HepG2 (cell line): Measurements from ENCODE around the gene EGFL8. TPM values are rescaled to one million over a fixed set of nuclear protein-coding genes. Genes with fewer than 3 reads are reported as not detected.

Source experiments
- ETV6 ChIP-seq: sonication (generic); formaldehyde crosslinking; conservative IDR thresholded peaks from 2 replicates; pipeline ENCODE4 v1.4.0; 2020; ENCODE audit warnings: missing genetic modification reagents
- EZH2 ChIP-seq: conservative IDR thresholded peaks from 2 replicates; pipeline ENCODE4 v1.6.1; 2012; ENCODE audit warnings: mild to moderate bottlenecking, low read depth, low read length, moderate library complexity
- HNF4G ChIP-seq, 2 experiments: sonication (generic) in 1 of 2; formaldehyde crosslinking in 1 of 2; IDR thresholded peaks; 2 replicates each; pipeline versions ENCODE4 v1.4.0 to v1.6.1; 2011 to 2020; ENCODE audit warnings: borderline replicate concordance in 2 of 2, low read depth in 2 of 2, mild to moderate bottlenecking in 2 of 2, low read length in 1 of 2, missing genetic modification reagents in 1 of 2, moderate library complexity in 1 of 2
- HOXA9 ChIP-seq: sonication (generic); formaldehyde crosslinking; IDR thresholded peaks from 2 replicates; pipeline ENCODE4 v1.8.1; 2022; ENCODE audit warnings: missing genetic modification reagents, mild to moderate bottlenecking, moderate library complexity, borderline replicate concordance
- KDM1A ChIP-seq: IDR thresholded peaks from 2 replicates; pipeline ENCODE4 v1.6.1; 2016; ENCODE audit warnings: missing compliant biosample characterization
- KDM4B ChIP-seq: sonication (generic); formaldehyde crosslinking; IDR thresholded peaks from 2 replicates; pipeline ENCODE4 v1.4.0; 2020; ENCODE audit warnings: missing genetic modification reagents
- NFYB ChIP-seq: sonication (generic); formaldehyde crosslinking; IDR thresholded peaks from 2 replicates; pipeline ENCODE4 v1.4.0; 2020; ENCODE audit warnings: missing genetic modification reagents
- PAWR ChIP-seq: sonication (generic); formaldehyde crosslinking; IDR thresholded peaks from 2 replicates; pipeline ENCODE4 v1.4.0; 2020; ENCODE audit warnings: missing genetic modification reagents, mild to moderate bottlenecking, borderline replicate concordance
- SMARCC2 ChIP-seq: fragments of 450-650 bp; IDR thresholded peaks from 2 replicates; pipeline ENCODE4 v1.6.1; 2017; ENCODE audit warnings: antibody characterized with exemption, mild to moderate bottlenecking
- SNAPC2 ChIP-seq: sonication (generic); formaldehyde crosslinking; IDR thresholded peaks from 2 replicates; pipeline ENCODE4 v1.8.1; 2022; ENCODE audit warnings: mild to moderate bottlenecking, missing genetic modification reagents
- SNRNP70 ChIP-seq: fragments of 200-400 bp; formaldehyde crosslinking; IDR thresholded peaks from 2 replicates; pipeline ENCODE4 v1.6.1; 2017; ENCODE audit warnings: mild to moderate bottlenecking, low read depth, low read length, moderate library complexity
- THYN1 ChIP-seq: sonication (generic); formaldehyde crosslinking; IDR thresholded peaks from 2 replicates; pipeline ENCODE4 v1.8.1; 2023; ENCODE audit warnings: low read depth, mild to moderate bottlenecking, moderate library complexity, missing genetic modification reagents, borderline replicate concordance
- YEATS4 ChIP-seq: sonication (generic); formaldehyde crosslinking; IDR thresholded peaks from 2 replicates; pipeline ENCODE4 v1.4.0; 2020; ENCODE audit warnings: missing genetic modification reagents, borderline replicate concordance
- ZNF18 ChIP-seq: sonication (generic); formaldehyde crosslinking; IDR thresholded peaks from 2 replicates; pipeline ENCODE4 v1.8.0; 2022; ENCODE audit warnings: mild to moderate bottlenecking, missing genetic modification reagents; ENCODE audit not compliant: insufficient replicate concordance
- ZNF24 ChIP-seq: fragments of 450-650 bp; IDR thresholded peaks from 2 replicates; pipeline ENCODE4 v1.6.1; 2017; ENCODE audit warnings: antibody characterized with exemption, mild to moderate bottlenecking
- ZNF431 ChIP-seq: sonication (generic); formaldehyde crosslinking; IDR thresholded peaks from 2 replicates; pipeline ENCODE4 v1.9.0; 2022; ENCODE audit warnings: missing genetic modification reagents, low read depth, mild to moderate bottlenecking, borderline replicate concordance
- ZNF547 ChIP-seq: sonication (generic); formaldehyde crosslinking; IDR thresholded peaks from 2 replicates; pipeline ENCODE4 v1.5.1; 2020; ENCODE audit warnings: mild to moderate bottlenecking, missing genetic modification reagents
- ZNF644 ChIP-seq: IDR thresholded peaks from 2 replicates; pipeline ENCODE4 v1.6.1; 2016; ENCODE audit warnings: low read depth
- ZNF704 ChIP-seq: sonication (generic); formaldehyde crosslinking; IDR thresholded peaks from 2 replicates; pipeline ENCODE4 v1.8.1; 2023; ENCODE audit warnings: mild to moderate bottlenecking, inconsistent platforms, moderate library complexity, missing genetic modification reagents, borderline replicate concordance
- ZZZ3 ChIP-seq: sonication (generic); formaldehyde crosslinking; IDR thresholded peaks from 2 replicates; pipeline ENCODE4 v1.4.0; 2020; ENCODE audit warnings: missing genetic modification reagents, mild to moderate bottlenecking, borderline replicate concordance
- polyA plus RNA-seq, 8 experiments: library from polyadenylated mRNA; depleted of rRNA in 3 of 8; stranded (reverse) in 7 of 8; unstranded in 1 of 8; fragments of >200 nt; fragmentation: Illumina TruSeq in 4 of 8; extraction: Trizol in 4 of 8; gene quantifications; 2 replicates each; pipeline versions ENCODE4 v1.2.1 to v1.2.3, GENCODE V29; 2011 to 2016; ENCODE audit warnings: low read depth in 4 of 8, missing spikeins in 1 of 8, mixed read lengths in 1 of 8; ENCODE audit not compliant: insufficient read depth in 1 of 8
- total RNA-seq, 5 experiments: library from RNA; depleted of rRNA; stranded (reverse); fragments of >200 nt; fragmentation: Illumina TruSeq; extraction: Trizol; gene quantifications; 2 replicates each; pipeline ENCODE4 v1.2.3, GENCODE V29; 2016; ENCODE audit warnings: low read depth in 1 of 5
- TF ChIP-seq, protein P1 (sequence below): IDR thresholded peaks from 2 replicates; pipeline ENCODE4 v1.6.1; 2016; ENCODE audit warnings: missing compliant biosample characterization, missing genetic modification reagents, borderline replicate concordance
- TF ChIP-seq, protein P2 (sequence below): sonication (generic); formaldehyde crosslinking; IDR thresholded peaks from 2 replicates; pipeline ENCODE4 v1.8.1; 2023; ENCODE audit warnings: mild to moderate bottlenecking, missing genetic modification reagents, borderline replicate concordance
- TF ChIP-seq, protein P3 (sequence below): sonication (generic); formaldehyde crosslinking; IDR thresholded peaks from 2 replicates; pipeline ENCODE4 v1.4.0; 2020; ENCODE audit warnings: mild to moderate bottlenecking, missing genetic modification reagents

EGFL8 gene
- total and polyA plus RNA-seq, 2 of the 13 experiments (the other 11 are each of a cell fraction or from before 2014, with no cell fraction given), result 10.0 to 11.5 TPM

DNA sequence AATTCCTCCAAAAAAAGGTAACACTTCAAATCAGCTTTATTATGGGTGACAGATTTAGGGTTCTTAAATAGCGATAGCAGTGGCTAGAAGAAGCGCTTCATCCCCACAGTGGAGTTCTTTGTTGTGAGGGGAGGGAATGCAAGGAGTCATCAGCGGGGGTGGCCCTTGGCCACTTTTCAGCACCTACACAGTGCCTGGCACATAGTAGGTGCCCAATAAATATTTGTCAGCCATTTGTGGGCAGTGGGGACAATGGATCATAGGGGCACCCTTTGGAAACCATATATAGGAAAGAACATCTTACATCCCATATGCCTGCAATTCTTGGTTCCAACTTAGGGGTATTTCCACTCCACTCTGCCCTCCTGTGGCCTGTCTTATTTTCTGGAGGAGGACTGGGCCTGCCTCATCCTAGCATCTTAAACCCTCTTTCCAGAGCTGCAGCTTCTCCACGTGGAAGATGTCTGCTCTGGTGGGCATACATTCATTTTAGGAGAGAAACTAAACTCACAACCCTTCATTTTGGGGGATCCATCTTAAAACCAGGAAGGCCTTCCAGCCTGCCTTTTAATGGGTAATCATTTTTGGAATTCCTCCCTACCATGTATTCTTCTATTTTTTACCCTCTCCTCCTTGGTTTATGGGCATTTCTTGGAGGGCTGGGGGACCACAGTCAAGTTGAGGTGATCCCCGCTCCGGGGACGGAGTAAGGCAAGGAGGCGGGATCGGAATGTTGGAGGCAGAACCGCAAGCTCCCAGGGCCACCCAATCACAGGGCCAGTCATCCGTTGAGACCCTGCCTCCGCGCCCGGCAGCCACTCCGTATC, 30.6 kb downstream of the EGFL8 start (continued):
- no peak for TF ChIP-seq HNF4G (IDR thresholded peaks at IDR 0.05; ENCODE audit: borderline replicate concordance, low read depth, low read length)
- no peak for TF ChIP-seq HNF4G (CRISPR knock-in tag; IDR thresholded peaks at IDR 0.05; ENCODE audit: borderline replicate concordance, low read depth)
- TF ChIP-seq EZH2, result no peak
- TF ChIP-seq THYN1 (CRISPR knock-in tag), result 0 out of 2 replicates have a peak, but pooled peaks have one; percentile 76
- TF ChIP-seq ZZZ3, result no peak
- TF ChIP-seq YEATS4 (CRISPR knock-in tag), result no peak
- TF ChIP-seq, protein P1, sequence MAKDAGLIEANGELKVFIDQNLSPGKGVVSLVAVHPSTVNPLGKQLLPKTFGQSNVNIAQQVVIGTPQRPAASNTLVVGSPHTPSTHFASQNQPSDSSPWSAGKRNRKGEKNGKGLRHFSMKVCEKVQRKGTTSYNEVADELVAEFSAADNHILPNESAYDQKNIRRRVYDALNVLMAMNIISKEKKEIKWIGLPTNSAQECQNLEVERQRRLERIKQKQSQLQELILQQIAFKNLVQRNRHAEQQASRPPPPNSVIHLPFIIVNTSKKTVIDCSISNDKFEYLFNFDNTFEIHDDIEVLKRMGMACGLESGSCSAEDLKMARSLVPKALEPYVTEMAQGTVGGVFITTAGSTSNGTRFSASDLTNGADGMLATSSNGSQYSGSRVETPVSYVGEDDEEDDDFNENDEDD (CRISPR knock-in tag), result no peak
- TF ChIP-seq ZNF547 (CRISPR knock-in tag), result no peak
- 0 out of 2 replicates have a peak, but pooled peaks have one; percentile 32 for TF ChIP-seq ETV6 (CRISPR knock-in tag)
- 0 out of 2 replicates have a peak, but pooled peaks have one; percentile 16 for TF ChIP-seq SNAPC2 (CRISPR knock-in tag)
- no peak for TF ChIP-seq SNRNP70
- no peak for TF ChIP-seq ZNF24
- TF ChIP-seq, protein P2, sequence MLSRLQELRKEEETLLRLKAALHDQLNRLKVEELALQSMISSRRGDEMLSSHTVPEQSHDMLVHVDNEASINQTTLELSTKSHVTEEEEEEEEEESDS (CRISPR knock-in tag), result peak; percentile 29; the same call in 1 of the 2 replicates
- TF ChIP-seq ZNF644, result no peak
- TF ChIP-seq ZNF704 (CRISPR knock-in tag), result no peak
- TF ChIP-seq ZNF431 (CRISPR knock-in tag), result no peak
- no peak for TF ChIP-seq ZNF18
- TF ChIP-seq NFYB (CRISPR knock-in tag), result peak; percentile 83
- TF ChIP-seq PAWR (CRISPR knock-in tag), result no peak
- TF ChIP-seq, protein P3, sequence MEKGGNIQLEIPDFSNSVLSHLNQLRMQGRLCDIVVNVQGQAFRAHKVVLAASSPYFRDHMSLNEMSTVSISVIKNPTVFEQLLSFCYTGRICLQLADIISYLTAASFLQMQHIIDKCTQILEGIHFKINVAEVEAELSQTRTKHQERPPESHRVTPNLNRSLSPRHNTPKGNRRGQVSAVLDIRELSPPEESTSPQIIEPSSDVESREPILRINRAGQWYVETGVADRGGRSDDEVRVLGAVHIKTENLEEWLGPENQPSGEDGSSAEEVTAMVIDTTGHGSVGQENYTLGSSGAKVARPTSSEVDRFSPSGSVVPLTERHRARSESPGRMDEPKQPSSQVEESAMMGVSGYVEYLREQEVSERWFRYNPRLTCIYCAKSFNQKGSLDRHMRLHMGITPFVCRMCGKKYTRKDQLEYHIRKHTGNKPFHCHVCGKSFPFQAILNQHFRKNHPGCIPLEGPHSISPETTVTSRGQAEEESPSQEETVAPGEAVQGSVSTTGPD (CRISPR knock-in tag), result no peak
- TF ChIP-seq KDM4B (CRISPR knock-in tag), result 0 out of 2 replicates have a peak, but pooled peaks have one; percentile 19
- TF ChIP-seq SMARCC2, result no peak
- TF ChIP-seq KDM1A, result no peak
- TF ChIP-seq HOXA9 (CRISPR knock-in tag), result no peak
